ENCODE measurements around the gene PPP2R5D.

- TF ChIP-seq, protein P1, sequence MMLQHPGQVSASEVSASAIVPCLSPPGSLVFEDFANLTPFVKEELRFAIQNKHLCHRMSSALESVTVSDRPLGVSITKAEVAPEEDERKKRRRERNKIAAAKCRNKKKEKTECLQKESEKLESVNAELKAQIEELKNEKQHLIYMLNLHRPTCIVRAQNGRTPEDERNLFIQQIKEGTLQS (IDR thresholded peaks at IDR 0.05) = no peak
- TF ChIP-seq CTCF (IDR thresholded peaks at IDR 0.05; ENCODE audit: low read depth, low read length, missing input control) (no peak), JUND (IDR thresholded peaks at IDR 0.05) (no peak), TAF1 (conservative IDR thresholded peaks at IDR 0.05) (no peak), ZBTB33 (IDR thresholded peaks at IDR 0.05) (no peak), GABPA (IDR thresholded peaks at IDR 0.05 in 1 of 2, conservative IDR thresholded peaks at IDR 0.05 in 1 of 2) (no peak), EGR1 (IDR thresholded peaks at IDR 0.05; ENCODE audit: low read depth in 2 of 2) (no peak), RAD21 (IDR thresholded peaks at IDR 0.05) (no peak), NR2F2 (IDR thresholded peaks at IDR 0.05) (no peak)
- TF ChIP-seq, protein P2, sequence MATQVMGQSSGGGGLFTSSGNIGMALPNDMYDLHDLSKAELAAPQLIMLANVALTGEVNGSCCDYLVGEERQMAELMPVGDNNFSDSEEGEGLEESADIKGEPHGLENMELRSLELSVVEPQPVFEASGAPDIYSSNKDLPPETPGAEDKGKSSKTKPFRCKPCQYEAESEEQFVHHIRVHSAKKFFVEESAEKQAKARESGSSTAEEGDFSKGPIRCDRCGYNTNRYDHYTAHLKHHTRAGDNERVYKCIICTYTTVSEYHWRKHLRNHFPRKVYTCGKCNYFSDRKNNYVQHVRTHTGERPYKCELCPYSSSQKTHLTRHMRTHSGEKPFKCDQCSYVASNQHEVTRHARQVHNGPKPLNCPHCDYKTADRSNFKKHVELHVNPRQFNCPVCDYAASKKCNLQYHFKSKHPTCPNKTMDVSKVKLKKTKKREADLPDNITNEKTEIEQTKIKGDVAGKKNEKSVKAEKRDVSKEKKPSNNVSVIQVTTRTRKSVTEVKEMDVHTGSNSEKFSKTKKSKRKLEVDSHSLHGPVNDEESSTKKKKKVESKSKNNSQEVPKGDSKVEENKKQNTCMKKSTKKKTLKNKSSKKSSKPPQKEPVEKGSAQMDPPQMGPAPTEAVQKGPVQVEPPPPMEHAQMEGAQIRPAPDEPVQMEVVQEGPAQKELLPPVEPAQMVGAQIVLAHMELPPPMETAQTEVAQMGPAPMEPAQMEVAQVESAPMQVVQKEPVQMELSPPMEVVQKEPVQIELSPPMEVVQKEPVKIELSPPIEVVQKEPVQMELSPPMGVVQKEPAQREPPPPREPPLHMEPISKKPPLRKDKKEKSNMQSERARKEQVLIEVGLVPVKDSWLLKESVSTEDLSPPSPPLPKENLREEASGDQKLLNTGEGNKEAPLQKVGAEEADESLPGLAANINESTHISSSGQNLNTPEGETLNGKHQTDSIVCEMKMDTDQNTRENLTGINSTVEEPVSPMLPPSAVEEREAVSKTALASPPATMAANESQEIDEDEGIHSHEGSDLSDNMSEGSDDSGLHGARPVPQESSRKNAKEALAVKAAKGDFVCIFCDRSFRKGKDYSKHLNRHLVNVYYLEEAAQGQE (IDR thresholded peaks at IDR 0.05) = no peak
These were observed 14.4 kb upstream of the PPP2R5D start for GRCh38 chr6:42969934-42970333.
